Measurements from ENCODE around the gene DNM3. TPM values are rescaled to one million over a fixed set of nuclear protein-coding genes. Genes with fewer than 3 reads are reported as not detected.
A peak's percentile ranks its signal among the peaks of the same experiment; 100 is the strongest.

DNM3 gene
- total and polyA plus RNA-seq, 9 of the 15 experiments (the other 6 are each of a cell fraction or from before 2014, with no cell fraction given), result 0.08 to 0.36 (median 0.22) TPM; not detected in 1

- no peak for TF ChIP-seq HOMEZ (CRISPR knock-in tag; IDR thresholded peaks at IDR 0.05)
- TF ChIP-seq ZNF561 (CRISPR knock-in tag; conservative IDR thresholded peaks at IDR 0.05), result no peak
- no peak for TF ChIP-seq ZNF311 (CRISPR knock-in tag; IDR thresholded peaks at IDR 0.05)
- no peak for TF ChIP-seq NCOA1 (IDR thresholded peaks at IDR 0.05; ENCODE audit: low read depth)
- TF ChIP-seq JUND (IDR thresholded peaks at IDR 0.05; ENCODE audit: borderline replicate concordance, low read depth, low read length), result no peak
- no peak for TF ChIP-seq JUND (tag; IDR thresholded peaks at IDR 0.05; ENCODE audit: borderline replicate concordance, low read depth, low read length)
- TF ChIP-seq CXXC5 (CRISPR knock-in tag; IDR thresholded peaks at IDR 0.05), result no peak
- TF ChIP-seq DEAF1 (CRISPR knock-in tag; IDR thresholded peaks at IDR 0.05), result no peak
- TF ChIP-seq POU5F1 (IDR thresholded peaks at IDR 0.05; ENCODE audit: borderline replicate concordance, low read depth, low read length, partially characterized antibody), result no peak
- TF ChIP-seq PHF20 (IDR thresholded peaks at IDR 0.05; ENCODE audit: partially characterized antibody), result no peak
- TF ChIP-seq C11orf30 (IDR thresholded peaks at IDR 0.05; ENCODE audit: low read depth), result peak; percentile 29; the same call in 1 of the 2 replicates
- TF ChIP-seq SNAPC5 (CRISPR knock-in tag; IDR thresholded peaks at IDR 0.05), result no peak
- TF ChIP-seq YY1 (IDR thresholded peaks at IDR 0.05; ENCODE audit: borderline replicate concordance in 1 of 3, control insufficient read depth in 1 of 3, extremely low read depth in 1 of 3, insufficient read depth in 3 of 3, insufficient read length in 1 of 3, insufficient replicate concordance in 2 of 3, low read depth in 1 of 3, low read length in 2 of 3), result no peak
- TF ChIP-seq ZNF316 (IDR thresholded peaks at IDR 0.05), result peak; percentile 39; the same call in 1 of the 2 replicates
- TF ChIP-seq NFATC3 (IDR thresholded peaks at IDR 0.05), result no peak
- TF ChIP-seq E2F8 (IDR thresholded peaks at IDR 0.05; ENCODE audit: low read depth, partially characterized antibody), result no peak
- TF ChIP-seq NFE2L1 (tag; IDR thresholded peaks at IDR 0.05; ENCODE audit: borderline replicate concordance, low read depth), result no peak
- no peak for TF ChIP-seq TAF9B (IDR thresholded peaks at IDR 0.05; ENCODE audit: partially characterized antibody)
- TF ChIP-seq NUFIP1 (IDR thresholded peaks at IDR 0.05; ENCODE audit: partially characterized antibody), result no peak
- no peak for TF ChIP-seq MCM3 (IDR thresholded peaks at IDR 0.05)
- no peak for TF ChIP-seq THRA (IDR thresholded peaks at IDR 0.05)
- TF ChIP-seq MAFG (tag; conservative IDR thresholded peaks at IDR 0.05), result 0 out of 2 replicates have a peak, but pooled peaks have one; percentile 15
- no peak for TF ChIP-seq CREBBP (IDR thresholded peaks at IDR 0.05; ENCODE audit: low read depth, low read length)
These were observed 93.4 kb downstream of the DNM3 start (continued) for GRCh38 chr1:171934664-171935063.
